Activated CD8-positive, alpha-beta memory T cell treated with anti-CD3 and anti-CD28 coated beads for 1 hour (primary cell): Measurements from ENCODE around the gene SACM1L.

ENCODE experiments used
- DNase-seq, 2 donors: peaks; one replicate each; pipeline ENCODE4 v3.0.0-alpha.2; 2020; ENCODE audit warnings: low read depth in 1 of 2; ENCODE audit errors: extremely low read depth in 1 of 2

The SACM1L gene

DNA sequence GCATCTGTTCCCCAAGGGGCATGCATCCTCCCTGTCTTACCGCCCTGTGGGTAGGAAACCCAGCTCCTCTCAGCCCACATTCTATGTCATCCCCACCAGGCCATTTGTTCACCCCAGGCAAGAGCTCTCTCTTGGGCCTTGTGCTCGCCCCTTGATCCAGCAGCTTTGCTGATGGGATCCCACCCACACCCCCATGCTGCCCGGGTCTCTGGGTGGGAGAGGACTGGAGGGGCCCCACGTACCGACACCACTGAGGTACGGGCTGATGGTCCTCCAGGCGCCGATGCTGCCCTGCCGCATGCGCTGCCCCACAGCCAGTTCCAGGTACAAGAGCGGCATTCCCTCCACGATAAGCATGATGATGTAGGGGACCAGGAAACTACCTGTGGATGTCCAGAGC, 92.6 kb downstream of the SACM1L start:
- DNase-seq = no peak

DNA sequence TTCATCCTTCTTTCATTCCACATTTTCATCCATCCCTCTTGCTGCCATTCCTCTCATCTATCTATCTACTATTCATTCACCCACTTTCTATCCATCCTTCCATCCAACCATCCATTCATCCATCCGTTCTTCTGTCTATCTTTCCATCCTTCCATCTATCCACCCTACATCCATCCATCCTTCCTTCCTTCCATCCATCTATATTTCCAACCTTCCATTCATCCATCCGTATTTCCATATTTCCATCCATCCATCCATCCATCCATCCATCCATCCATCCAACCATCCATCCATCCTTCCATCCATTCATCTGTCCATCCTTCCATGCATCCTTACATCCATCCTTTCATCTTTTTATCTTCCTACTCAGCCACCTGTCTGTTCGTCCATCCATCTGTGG, 93.2 kb downstream of the SACM1L start:
- DNase-seq = no peak

DNA sequence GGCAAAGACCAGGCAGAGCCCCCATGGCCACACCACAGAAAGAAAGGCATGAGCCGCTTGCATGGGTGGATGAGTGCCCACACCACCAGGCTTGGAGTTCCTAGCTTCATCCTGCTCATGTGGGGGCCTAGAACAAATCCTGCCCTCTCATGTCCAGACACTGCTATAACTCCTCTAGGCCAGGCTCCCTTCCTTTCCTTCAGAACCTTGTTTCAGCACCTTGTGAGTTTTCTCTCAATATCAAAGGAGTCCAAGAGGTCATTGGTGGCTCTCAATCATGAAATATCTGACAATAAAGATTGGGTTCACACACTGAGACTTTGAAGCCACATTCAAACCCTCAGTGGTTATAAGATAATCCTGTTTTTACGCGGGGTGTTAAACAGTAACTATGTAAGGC, 94.5 kb downstream of the SACM1L start:
- DNase-seq = no peak

DNA sequence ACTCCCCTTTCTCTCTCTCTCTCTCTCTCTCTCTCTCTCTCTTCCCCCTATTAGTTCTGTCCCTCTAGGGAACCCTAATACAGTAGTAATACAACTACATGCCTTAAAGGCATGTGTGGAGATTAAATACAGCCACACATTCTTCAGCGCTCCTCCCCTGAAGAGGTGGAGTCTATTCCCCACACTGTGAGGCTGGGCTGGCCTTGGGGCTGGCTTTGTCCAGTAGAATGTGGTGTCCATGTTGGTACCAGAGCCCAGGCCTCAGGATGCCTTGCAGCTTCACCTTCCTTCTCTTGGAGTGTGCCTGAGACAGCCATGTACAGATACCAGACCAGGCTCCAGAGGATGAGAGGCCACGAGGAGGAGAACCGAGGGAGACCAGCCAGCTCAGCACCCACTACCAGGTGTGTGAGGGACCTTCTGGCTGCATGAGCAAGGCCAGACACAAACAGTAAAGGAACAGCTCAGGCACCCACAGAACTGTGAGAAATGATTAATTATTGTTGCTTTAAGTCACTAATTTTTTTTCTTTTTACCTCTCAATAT, 96.5 kb downstream of the SACM1L start:
- no peak for DNase-seq

DNA sequence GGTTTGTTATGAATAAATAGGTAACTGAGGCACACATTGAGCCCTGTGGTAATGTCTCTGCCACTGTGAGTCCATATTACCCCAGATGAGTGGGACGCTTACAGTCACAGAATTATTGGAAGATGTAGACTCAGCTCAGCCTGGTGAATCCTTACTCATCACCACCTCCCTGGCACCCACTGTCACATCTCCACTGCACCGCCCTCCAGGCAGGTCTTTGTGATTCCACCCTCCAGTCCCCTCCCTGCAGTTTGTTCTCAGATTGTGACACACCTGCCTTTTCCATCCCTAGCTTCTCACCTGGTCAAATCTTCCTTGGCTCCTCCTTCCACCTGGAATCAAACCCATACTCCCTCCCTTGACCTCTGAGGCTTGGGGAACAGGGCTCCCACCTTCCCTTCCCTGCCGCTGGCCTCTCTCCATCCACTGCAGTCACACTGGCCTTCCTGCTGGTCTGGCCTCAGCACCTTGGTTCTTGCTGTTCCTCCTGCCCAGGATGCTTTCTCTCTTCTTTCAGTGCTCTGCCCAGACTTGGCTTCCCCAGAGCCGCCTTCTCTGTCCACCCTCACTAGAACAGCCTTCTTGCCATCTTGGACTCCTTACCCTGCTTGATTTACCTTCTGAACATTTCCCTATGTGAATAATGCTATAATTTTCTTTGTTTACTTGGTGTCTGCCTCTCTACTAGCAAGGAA, 97.8 kb downstream of the SACM1L start:
- DNase-seq = no peak

DNA sequence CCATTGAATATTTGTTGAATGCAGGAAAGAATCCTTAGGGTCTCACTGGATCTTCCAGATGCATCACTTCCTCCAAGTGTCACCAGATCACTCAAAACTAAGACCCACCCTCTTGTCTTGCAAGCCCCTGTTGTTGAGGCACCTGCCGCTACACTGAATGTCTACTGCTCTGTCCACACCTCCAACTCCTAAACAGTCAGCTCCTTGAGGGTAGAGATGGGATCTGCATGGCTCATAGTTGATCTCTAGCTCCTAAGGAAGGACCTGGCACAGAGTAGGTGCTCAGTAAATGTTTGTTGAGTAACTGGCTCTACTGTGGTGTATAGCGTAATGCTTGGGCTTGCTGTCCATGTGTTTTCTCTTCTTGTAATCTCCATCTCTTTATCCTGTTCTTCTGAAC, 98.4 kb downstream of the SACM1L start:
- no peak for DNase-seq

DNA sequence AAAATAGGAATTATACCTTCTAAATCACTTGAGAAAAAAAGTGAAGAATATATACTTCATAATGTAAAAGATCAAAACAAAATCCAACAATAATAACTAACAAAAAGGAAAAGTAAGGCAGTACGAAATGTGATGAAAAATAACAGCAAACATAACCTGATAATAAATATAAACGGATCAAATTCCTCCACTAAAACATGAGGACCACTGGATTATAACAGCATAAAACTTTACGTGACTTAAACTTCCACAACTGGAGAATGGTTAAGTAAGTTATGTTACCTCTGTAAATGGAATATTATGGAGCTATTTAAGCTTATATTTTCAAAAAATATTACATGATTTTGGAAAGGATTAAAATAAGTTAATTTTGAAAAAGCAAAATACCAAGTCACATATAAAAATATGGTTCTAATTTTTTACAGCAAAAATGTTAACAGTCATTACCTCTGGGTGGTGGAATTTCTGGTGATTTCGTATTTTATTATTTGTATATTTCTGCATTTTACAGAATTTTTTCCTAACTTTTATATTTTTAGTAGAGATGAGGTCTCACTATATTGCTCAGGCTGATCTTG, 100.1 kb downstream of the SACM1L start:
- DNase-seq = no peak

DNA sequence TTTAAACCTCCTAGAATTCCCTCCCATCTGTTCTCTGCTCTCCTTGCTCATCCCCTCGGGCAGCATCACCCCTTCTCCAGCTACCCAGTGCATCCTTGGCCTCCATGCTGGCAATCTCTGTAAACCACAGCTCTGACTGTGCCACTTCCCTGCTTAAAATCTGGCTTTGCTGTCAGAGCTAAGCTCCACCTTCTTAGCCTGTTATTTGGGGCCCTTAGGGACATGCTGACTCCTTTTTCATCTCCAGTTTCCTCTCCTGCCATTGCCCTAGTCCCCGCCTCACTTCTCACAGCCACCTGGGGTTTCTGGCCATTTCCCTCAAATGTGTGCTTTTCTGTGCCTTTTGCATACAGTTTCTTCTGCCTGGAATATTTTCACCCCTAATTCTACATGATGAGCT, 101.4 kb downstream of the SACM1L start:
- DNase-seq = no peak

DNA sequence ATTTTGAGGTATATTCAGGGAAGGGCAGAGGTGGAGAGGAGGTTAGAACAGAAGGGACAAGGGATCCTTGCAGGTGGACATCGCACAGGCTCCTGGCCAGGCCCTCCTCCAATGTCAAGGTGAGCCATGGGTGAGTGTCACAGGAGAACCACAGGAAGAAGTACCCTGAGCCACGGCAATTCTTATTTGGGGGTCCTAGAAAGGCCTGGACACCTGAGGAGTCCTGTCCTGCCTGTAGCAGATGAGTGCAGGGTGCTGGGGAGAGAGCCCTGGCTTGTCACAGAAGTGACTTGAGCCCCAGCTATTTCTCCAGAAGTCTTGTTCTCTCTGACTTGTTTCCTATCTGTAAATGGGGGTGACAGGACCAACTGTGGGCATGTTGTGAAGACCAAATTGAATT, 102.8 kb downstream of the SACM1L start:
- DNase-seq = no peak

DNA sequence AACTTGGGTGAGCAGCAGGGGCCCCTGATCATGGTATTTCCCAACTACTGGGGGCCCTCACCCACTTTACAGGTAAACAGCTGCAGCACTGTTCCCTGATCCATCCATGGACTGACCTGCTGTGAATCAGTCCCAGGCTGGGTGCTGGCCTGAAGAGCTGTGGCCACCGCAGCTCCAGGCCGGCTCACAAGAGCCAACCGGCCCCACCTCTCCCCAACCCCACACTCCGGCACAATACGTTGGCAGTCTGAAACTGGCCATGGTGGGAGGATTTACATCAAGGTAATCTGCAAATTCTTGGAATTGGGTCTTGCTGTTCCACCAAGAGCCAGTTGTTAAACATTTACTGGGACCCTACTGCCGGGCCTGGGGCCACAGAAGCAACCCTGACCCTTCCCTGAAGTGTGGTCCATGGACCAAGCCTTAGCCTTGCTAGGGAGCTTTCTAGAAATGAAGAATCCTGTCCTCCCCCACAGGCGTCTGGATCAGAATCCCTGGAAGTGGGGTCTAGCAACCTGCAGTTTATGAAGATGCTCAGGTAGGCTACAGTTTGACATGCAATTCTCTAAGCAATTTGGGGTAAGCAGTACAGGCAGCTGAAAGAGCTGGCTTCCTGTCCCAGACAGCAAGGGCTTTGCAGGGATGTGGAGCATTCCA, 103.4 kb downstream of the SACM1L start:
- no peak for DNase-seq

DNA sequence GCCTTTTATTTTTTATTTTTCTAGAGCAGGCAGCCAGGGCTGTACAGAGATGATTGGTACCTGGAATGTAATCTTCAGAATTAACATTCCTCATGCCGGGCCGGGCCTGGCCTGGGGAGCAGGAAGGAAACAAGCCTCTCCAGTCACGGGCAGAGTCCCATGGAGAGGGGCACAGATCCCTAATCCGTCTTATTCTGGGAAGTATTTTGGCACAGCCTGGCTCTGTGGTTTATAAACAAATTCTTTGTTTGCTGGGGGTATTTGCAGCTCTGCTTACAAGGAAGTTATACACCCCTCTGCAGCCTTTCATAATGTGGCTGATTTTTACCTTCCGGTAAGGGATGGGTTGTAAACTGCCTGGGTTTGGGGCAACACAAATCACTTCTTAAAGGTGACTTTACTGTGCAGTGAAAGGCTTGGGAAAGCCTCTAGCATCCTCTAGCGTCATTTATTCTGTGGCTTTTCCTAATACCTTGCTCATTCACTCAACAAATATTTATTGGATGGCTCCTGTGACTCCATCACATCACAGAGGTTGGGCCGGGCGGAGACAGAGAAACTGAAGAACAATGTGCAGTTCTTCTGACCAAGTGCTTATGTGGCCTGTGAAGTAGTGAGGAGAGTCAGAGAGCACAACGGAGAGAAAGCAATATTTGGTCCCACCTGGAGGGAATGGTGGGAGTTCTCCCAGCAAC, 104.4 kb downstream of the SACM1L start:
- DNase-seq = no peak

DNA sequence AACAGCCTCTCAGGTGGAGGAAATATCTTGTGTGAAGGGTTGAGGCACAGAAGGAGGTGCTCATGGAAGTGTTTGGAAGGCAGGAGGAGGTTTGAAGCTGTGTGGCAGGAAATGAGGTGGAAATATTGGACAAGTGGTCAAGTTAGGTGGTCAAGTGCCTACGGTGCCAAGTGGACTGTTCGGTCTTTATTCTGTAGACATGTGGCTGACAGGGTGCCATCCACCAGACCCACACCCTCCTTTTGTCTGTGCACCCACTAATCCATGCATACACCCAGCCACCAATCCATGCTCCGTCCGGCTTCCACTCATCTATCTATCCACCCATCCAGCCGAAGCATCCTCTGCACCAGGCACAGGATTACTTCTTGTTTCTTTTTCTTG, 105.0 kb downstream of the SACM1L start:
- DNase-seq = no peak

DNA sequence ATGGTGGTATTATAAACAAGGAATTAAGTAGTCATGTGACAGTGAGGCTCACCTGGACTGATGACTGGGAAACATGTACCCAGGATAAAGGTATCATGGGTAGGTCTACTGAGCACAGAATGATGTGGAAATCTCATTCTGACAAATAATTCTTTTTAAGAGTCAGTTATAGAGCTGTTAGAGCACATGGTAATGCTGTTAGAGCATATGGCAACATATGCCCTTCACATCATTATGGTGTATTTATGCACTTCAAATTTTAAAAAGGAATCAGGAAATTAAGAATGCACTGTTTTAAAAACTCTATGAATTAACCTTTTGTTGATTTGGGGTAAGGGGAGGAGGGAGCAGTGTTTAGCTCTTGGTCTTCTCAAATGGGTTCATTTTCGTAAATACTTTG, 105.5 kb downstream of the SACM1L start:
- DNase-seq = no peak
